Activated naive CD4-positive, alpha-beta T cell treated with anti-CD3 and anti-CD28 coated beads, Interleukin-2, amount 50 U/mL, for 24 hours (primary cell): Measurements from ENCODE around the gene KMT2D.
A peak's percentile ranks its signal among the peaks of the same experiment; 100 is the strongest.

ENCODE experiments used
- H3K27ac Mint-ChIP-seq: one replicate; pipeline ENCODE4 v1.8.0; 2021; ENCODE audit warnings: mild to moderate bottlenecking, mixed read lengths
- H3K27me3 Mint-ChIP-seq: one replicate; pipeline ENCODE4 v1.8.0; 2021; ENCODE audit warnings: mixed read lengths
- H3K36me3 Mint-ChIP-seq: one replicate; pipeline ENCODE4 v1.8.0; 2021; ENCODE audit warnings: mixed read lengths
- H3K4me1 Mint-ChIP-seq: one replicate; pipeline ENCODE4 v1.8.0; 2021; ENCODE audit warnings: mixed read lengths
- H3K4me3 Mint-ChIP-seq: one replicate; pipeline ENCODE4 v1.8.0; 2021; ENCODE audit warnings: mild to moderate bottlenecking, mixed read lengths
- H3K9me3 Mint-ChIP-seq: one replicate; pipeline ENCODE4 v1.8.0; 2021; ENCODE audit warnings: mixed read lengths

The KMT2D gene

GRCh38 chr12:49034286-49034622 is 26.3 kb downstream of the KMT2D start:
- H3K27ac Mint-ChIP-seq: peak overlapping the region; percentile 59
- H3K4me1 Mint-ChIP-seq: no peaks in the 10 kb centered on the region
- H3K36me3 Mint-ChIP-seq: peaks cover 4% of the 10 kb centered on the region
- H3K4me3 Mint-ChIP-seq: no peak overlapping the region
- H3K27me3 Mint-ChIP-seq: no peaks in the 10 kb centered on the region
- no peaks in the 10 kb centered on the region for H3K9me3 Mint-ChIP-seq

GRCh38 chr12:49033611-49034285 is 26.8 kb downstream of the KMT2D start:
- H3K36me3 Mint-ChIP-seq: peaks cover 3% of the 10 kb centered on the region
- H3K9me3 Mint-ChIP-seq: no peaks in the 10 kb centered on the region
- no peak overlapping the region for H3K27ac Mint-ChIP-seq
- no peaks in the 10 kb centered on the region for H3K4me1 Mint-ChIP-seq
- no peak overlapping the region for H3K4me3 Mint-ChIP-seq
- H3K27me3 Mint-ChIP-seq: no peaks in the 10 kb centered on the region

- H3K4me3 Mint-ChIP-seq: no peak overlapping the region
- no peaks in the 10 kb centered on the region for H3K9me3 Mint-ChIP-seq
- H3K27me3 Mint-ChIP-seq: no peaks in the 10 kb centered on the region
- H3K27ac Mint-ChIP-seq: no peak overlapping the region
- no peaks in the 10 kb centered on the region for H3K4me1 Mint-ChIP-seq
- H3K36me3 Mint-ChIP-seq: peaks cover 5% of the 10 kb centered on the region
These were observed 27.7 kb downstream of the KMT2D start for GRCh38 chr12:49032679-49033447.

- H3K4me1 Mint-ChIP-seq: no peaks in the 10 kb centered on the region
- no peak overlapping the region for H3K4me3 Mint-ChIP-seq
- H3K9me3 Mint-ChIP-seq: no peaks in the 10 kb centered on the region
- H3K36me3 Mint-ChIP-seq: peaks cover 6% of the 10 kb centered on the region
- no peaks in the 10 kb centered on the region for H3K27me3 Mint-ChIP-seq
- H3K27ac Mint-ChIP-seq: no peak overlapping the region
These were observed 28.3 kb downstream of the KMT2D start for GRCh38 chr12:49032276-49032675.

GRCh38 chr12:49031573-49032161 is 28.9 kb downstream of the KMT2D start:
- no peaks in the 10 kb centered on the region for H3K4me1 Mint-ChIP-seq
- peaks cover 6% of the 10 kb centered on the region for H3K36me3 Mint-ChIP-seq
- peak overlapping the region; percentile 55 for H3K27ac Mint-ChIP-seq
- H3K9me3 Mint-ChIP-seq: no peaks in the 10 kb centered on the region
- H3K27me3 Mint-ChIP-seq: no peaks in the 10 kb centered on the region
- H3K4me3 Mint-ChIP-seq: no peak overlapping the region

GRCh38 chr12:49030714-49031572 is 29.7 kb downstream of the KMT2D start:
- no peaks in the 10 kb centered on the region for H3K4me1 Mint-ChIP-seq
- peak overlapping the region; percentile 55 for H3K27ac Mint-ChIP-seq
- H3K27me3 Mint-ChIP-seq: no peaks in the 10 kb centered on the region
- no peak overlapping the region for H3K4me3 Mint-ChIP-seq
- H3K9me3 Mint-ChIP-seq: no peaks in the 10 kb centered on the region
- H3K36me3 Mint-ChIP-seq: peaks cover 7% of the 10 kb centered on the region

GRCh38 chr12:49030119-49030518 is 30.5 kb downstream of the KMT2D start:
- Mint-ChIP-seq H3K4me1 (no peaks in the 10 kb centered on the region), H3K36me3 (peaks cover 9% of the 10 kb centered on the region), H3K27me3 (no peaks in the 10 kb centered on the region), H3K4me3 (no peak overlapping the region), H3K9me3 (no peaks in the 10 kb centered on the region), H3K27ac (no peak overlapping the region)

GRCh38 chr12:49028666-49029275 is 31.8 kb downstream of the KMT2D start:
- H3K27me3 Mint-ChIP-seq: no peaks in the 10 kb centered on the region
- no peak overlapping the region for H3K27ac Mint-ChIP-seq
- H3K4me1 Mint-ChIP-seq: no peaks in the 10 kb centered on the region
- H3K9me3 Mint-ChIP-seq: no peaks in the 10 kb centered on the region
- H3K36me3 Mint-ChIP-seq: peaks cover 10% of the 10 kb centered on the region
- no peak overlapping the region for H3K4me3 Mint-ChIP-seq

GRCh38 chr12:49027846-49028555 is 32.6 kb downstream of the KMT2D start:
- H3K36me3 Mint-ChIP-seq: peaks cover 13% of the 10 kb centered on the region
- no peak overlapping the region for H3K4me3 Mint-ChIP-seq
- H3K27me3 Mint-ChIP-seq: no peaks in the 10 kb centered on the region
- no peaks in the 10 kb centered on the region for H3K4me1 Mint-ChIP-seq
- no peak overlapping the region for H3K27ac Mint-ChIP-seq
- no peaks in the 10 kb centered on the region for H3K9me3 Mint-ChIP-seq

- Mint-ChIP-seq H3K36me3 (peaks cover 15% of the 10 kb centered on the region), H3K4me1 (no peaks in the 10 kb centered on the region), H3K4me3 (no peak overlapping the region), H3K9me3 (no peaks in the 10 kb centered on the region), H3K27ac (no peak overlapping the region), H3K27me3 (no peaks in the 10 kb centered on the region)
These were observed 33.7 kb downstream of the KMT2D start for GRCh38 chr12:49026678-49027480.

GRCh38 chr12:49026101-49026500 is 34.5 kb downstream of the KMT2D start:
- H3K27ac Mint-ChIP-seq: no peak overlapping the region
- H3K9me3 Mint-ChIP-seq: no peaks in the 10 kb centered on the region
- H3K4me1 Mint-ChIP-seq: no peaks in the 10 kb centered on the region
- H3K4me3 Mint-ChIP-seq: no peak overlapping the region
- peaks cover 15% of the 10 kb centered on the region for H3K36me3 Mint-ChIP-seq
- H3K27me3 Mint-ChIP-seq: no peaks in the 10 kb centered on the region

GRCh38 chr12:49025463-49025862 is 35.1 kb downstream of the KMT2D start:
- H3K27ac Mint-ChIP-seq: no peak overlapping the region

GRCh38 chr12:49024543-49024942 is 36.1 kb downstream of the KMT2D start:
- no peaks in the 10 kb centered on the region for H3K9me3 Mint-ChIP-seq
- H3K27ac Mint-ChIP-seq: no peak overlapping the region
- peaks cover 15% of the 10 kb centered on the region for H3K36me3 Mint-ChIP-seq
- peaks cover 5% of the 10 kb centered on the region for H3K4me1 Mint-ChIP-seq
- H3K4me3 Mint-ChIP-seq: no peak overlapping the region
- no peaks in the 10 kb centered on the region for H3K27me3 Mint-ChIP-seq

More at GRCh38 chr12:49025463-49025862, 35.1 kb downstream of the KMT2D start:
- Mint-ChIP-seq H3K4me3 (no peak overlapping the region), H3K9me3 (no peaks in the 10 kb centered on the region), H3K36me3 (peaks cover 15% of the 10 kb centered on the region), H3K4me1 (no peaks in the 10 kb centered on the region), H3K27me3 (no peaks in the 10 kb centered on the region)

- H3K4me3 Mint-ChIP-seq: no peak overlapping the region
- H3K27ac Mint-ChIP-seq: no peak overlapping the region
These were observed 36.8 kb downstream of the KMT2D start for GRCh38 chr12:49023812-49024211.

More at GRCh38 chr12:49023812-49024211, 36.8 kb downstream of the KMT2D start:
- no peaks in the 10 kb centered on the region for H3K9me3 Mint-ChIP-seq
- peaks cover 15% of the 10 kb centered on the region for H3K36me3 Mint-ChIP-seq
- H3K27me3 Mint-ChIP-seq: no peaks in the 10 kb centered on the region
- peaks cover 11% of the 10 kb centered on the region for H3K4me1 Mint-ChIP-seq
